H1 (cell line): ENCODE measurements around the gene LONP2. TPM values are rescaled to one million over a fixed set of nuclear protein-coding genes. Genes with fewer than 3 reads are reported as not detected.

ENCODE experiments used
- MAFK ChIP-seq: IDR thresholded peaks from 2 replicates; pipeline ENCODE4 v1.6.1; 2012; ENCODE audit warnings: low read depth, mild to moderate bottlenecking, improper control_type of control experiment, low read length
- polyA plus RNA-seq, 7 experiments: library from polyadenylated mRNA; depleted of rRNA in 3 of 7; stranded (reverse) in 5 of 7; unstranded in 2 of 7; fragments of >200 nt in 5 of 7; fragments of 200-250 nt in 2 of 7; gene quantifications; 1 replicate in 5 of 7; 2 replicates in 1 of 7; 4 replicates in 1 of 7; pipeline versions ENCODE4 v1.2.1 to v1.2.3, GENCODE V29; 2011 to 2013; ENCODE audit warnings: missing spikeins in 2 of 7, mixed read lengths in 2 of 7
- total RNA-seq: library from RNA; stranded (reverse); fragmentation: NEBNext Ultra II Directional; extraction: Animal tissue kit (Norgen Biotek cat#: 25700); gene quantifications from 2 replicates; pipeline ENCODE4 v1.2.1, GENCODE V29; 2021

Gene LONP2
- total and polyA plus RNA-seq, 2 of the 8 experiments (the other 6 are each of a cell fraction or from before 2014, with no cell fraction given) = 8.1 to 23.1 TPM

GRCh38 chr16:48225456-48225855 is 18.6 kb upstream of the LONP2 start (continued):
- TF ChIP-seq MAFK = no peak
- TF ChIP-seq, all 59 proteins: peak for 0
